ENCODE results near the gene BAD. TPM values are rescaled to one million over a fixed set of nuclear protein-coding genes. Genes with fewer than 3 reads are reported as not detected.
A peak's percentile ranks its signal among the peaks of the same experiment; 100 is the strongest.

BAD gene
- polyA plus RNA-seq, 1 donor (not counting 4 experiments of a cell fraction or from before 2014, with no cell fraction given), result 58.3 TPM

DNA sequence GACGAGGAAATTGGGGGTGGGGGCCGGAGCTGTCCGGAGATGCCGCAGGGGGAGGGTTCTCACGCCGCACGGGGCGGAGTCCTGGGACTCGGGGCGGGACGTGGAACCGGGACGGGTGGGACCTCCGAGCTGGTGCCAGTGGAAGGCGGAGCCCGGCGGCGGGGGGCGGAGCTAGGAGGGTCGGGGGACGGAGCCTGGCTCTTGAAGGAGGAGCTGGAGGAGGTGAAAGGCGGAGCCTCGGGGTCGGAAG, 43.3 kb downstream of the BAD start:
- Histone ChIP-seq H3K79me2 (ENCODE audit: control insufficient read depth, insufficient read depth, low read length) (peaks cover 25% of the 10 kb centered on the region), H3K9ac (ENCODE audit: control insufficient read depth, extremely low read depth, insufficient read depth, low read length) (peak overlapping the region; percentile 89), H3K27me3 (ENCODE audit: control insufficient read depth, extremely low read depth, insufficient read depth, low read length) (no peaks in the 10 kb centered on the region), H3K4me1 (ENCODE audit: control insufficient read depth, extremely low read depth, insufficient read depth, low read length) (peaks cover 44% of the 10 kb centered on the region), H4K20me1 (ENCODE audit: control insufficient read depth, extremely low read depth, insufficient read depth, low read length) (no peaks in the 10 kb centered on the region), H2AFZ (ENCODE audit: control insufficient read depth, low read length) (peak overlapping the region; percentile 65), H3K27ac (ENCODE audit: control insufficient read depth, insufficient read depth, low read length) (peak overlapping the region; percentile 98), H3K9me3 (ENCODE audit: control insufficient read depth, low read depth, low read length) (no peaks in the 10 kb centered on the region), H3K36me3 (ENCODE audit: control insufficient read depth in 2 of 2, extremely low read depth in 1 of 2, insufficient read depth in 2 of 2, low read length in 2 of 2) (peaks cover 14 to 30% of the 10 kb centered on the region in 2 experiments), H3K4me3 (ENCODE audit: control insufficient read depth in 2 of 3, extremely low read depth in 1 of 3, insufficient read depth in 2 of 3, low read depth in 1 of 3, low read length in 3 of 3) (peak overlapping the region; percentile 74 to 87 (median 79)), H3K4me2 (ENCODE audit: control insufficient read depth, extremely low read depth, insufficient read depth, low read depth, low read length) (peak overlapping the region; percentile 76), H3K9me1 (ENCODE audit: control insufficient read depth, extremely low read depth, insufficient read depth, low read length) (no peaks in the 10 kb centered on the region)
- DNase-seq (ENCODE audit: low read depth, low spot score) (peak; percentile 96), FAIRE-seq (no peak)
- TF ChIP-seq, protein P1, sequence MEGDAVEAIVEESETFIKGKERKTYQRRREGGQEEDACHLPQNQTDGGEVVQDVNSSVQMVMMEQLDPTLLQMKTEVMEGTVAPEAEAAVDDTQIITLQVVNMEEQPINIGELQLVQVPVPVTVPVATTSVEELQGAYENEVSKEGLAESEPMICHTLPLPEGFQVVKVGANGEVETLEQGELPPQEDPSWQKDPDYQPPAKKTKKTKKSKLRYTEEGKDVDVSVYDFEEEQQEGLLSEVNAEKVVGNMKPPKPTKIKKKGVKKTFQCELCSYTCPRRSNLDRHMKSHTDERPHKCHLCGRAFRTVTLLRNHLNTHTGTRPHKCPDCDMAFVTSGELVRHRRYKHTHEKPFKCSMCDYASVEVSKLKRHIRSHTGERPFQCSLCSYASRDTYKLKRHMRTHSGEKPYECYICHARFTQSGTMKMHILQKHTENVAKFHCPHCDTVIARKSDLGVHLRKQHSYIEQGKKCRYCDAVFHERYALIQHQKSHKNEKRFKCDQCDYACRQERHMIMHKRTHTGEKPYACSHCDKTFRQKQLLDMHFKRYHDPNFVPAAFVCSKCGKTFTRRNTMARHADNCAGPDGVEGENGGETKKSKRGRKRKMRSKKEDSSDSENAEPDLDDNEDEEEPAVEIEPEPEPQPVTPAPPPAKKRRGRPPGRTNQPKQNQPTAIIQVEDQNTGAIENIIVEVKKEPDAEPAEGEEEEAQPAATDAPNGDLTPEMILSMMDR (optimal IDR thresholded peaks at IDR 0.05 in 1 of 3, IDR thresholded peaks at IDR 0.05 in 1 of 3, conservative IDR thresholded peaks at IDR 0.05 in 1 of 3; ENCODE audit: extremely low read depth in 1 of 3, insufficient read depth in 2 of 3, low read length in 3 of 3), result no peak
- dilution Hi-C loops (cut with MboI; ENCODE audit: extremely low pct_ligation_motif_present, low sequenced_read_pairs), result no loop called here

DNA sequence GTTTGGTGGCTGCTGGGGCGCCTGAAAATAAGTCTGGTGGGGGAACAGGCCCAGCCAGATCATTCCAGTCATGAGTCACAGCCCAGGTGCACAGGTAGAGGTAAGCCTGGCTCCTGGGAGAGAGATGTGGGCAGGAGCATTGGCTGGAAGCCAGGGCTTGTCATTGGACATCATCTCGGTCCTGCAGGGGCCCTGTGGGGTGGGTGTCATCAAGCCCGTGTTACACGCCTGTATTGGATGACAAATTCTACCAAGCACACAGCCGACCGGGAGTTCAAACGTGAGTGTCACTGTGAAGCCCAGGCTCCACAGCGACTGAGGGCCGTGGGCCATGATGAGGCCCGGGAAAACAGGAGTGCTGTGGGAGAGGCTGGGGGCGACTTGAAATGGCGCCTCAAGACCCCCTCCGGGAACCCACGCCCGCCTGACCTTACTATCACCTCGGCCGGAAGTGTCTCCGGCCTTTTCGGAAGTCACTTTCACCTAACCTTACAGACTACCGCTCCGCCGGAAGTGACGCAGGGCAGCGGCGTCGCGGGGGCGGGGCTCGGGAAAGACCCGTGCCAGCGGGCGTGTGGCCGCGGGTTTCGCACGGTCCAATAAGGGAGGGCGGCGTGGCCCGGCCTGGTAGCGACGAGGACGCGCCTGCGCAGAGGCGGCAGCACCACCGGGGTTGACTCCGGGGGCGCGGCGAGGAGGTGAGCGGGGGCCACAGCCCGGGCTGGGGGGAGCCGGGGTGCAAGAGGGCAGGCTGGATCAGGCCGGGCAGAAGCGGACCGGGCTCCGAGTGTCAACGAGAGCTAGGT, 43.8 kb downstream of the BAD start, which contains the start of gene FKBP2:
Gene FKBP2, plus strand, starts transcription at position 661 of the 806 bp plus-strand sequence. CDS start 1,293 bp downstream, outside the sequence.
- H3K4me1 ChIP-seq (ENCODE audit: control insufficient read depth, extremely low read depth, insufficient read depth, low read length), result peaks cover 49% of the 10 kb centered on the region
- H4K20me1 ChIP-seq (ENCODE audit: control insufficient read depth, extremely low read depth, insufficient read depth, low read length), result no peaks in the 10 kb centered on the region
- no peaks in the 10 kb centered on the region for H3K9me3 ChIP-seq (ENCODE audit: control insufficient read depth, low read depth, low read length)
- peak within 1 kb of the TSS; percentile 65 for H2AFZ ChIP-seq (ENCODE audit: control insufficient read depth, low read length)
- peak; percentile 99 for DNase-seq (ENCODE audit: low read depth, low spot score)
- H3K9me1 ChIP-seq (ENCODE audit: control insufficient read depth, extremely low read depth, insufficient read depth, low read length), result no peaks in the 10 kb centered on the region
- dilution Hi-C loops (cut with MboI; ENCODE audit: extremely low pct_ligation_motif_present, low sequenced_read_pairs), result no loop called here
- H3K36me3 ChIP-seq (ENCODE audit: control insufficient read depth in 2 of 2, extremely low read depth in 1 of 2, insufficient read depth in 2 of 2, low read length in 2 of 2), result peaks cover 14 to 32% of the 10 kb centered on the region in 2 experiments
- H3K27me3 ChIP-seq (ENCODE audit: control insufficient read depth, extremely low read depth, insufficient read depth, low read length), result no peaks in the 10 kb centered on the region
- H3K4me2 ChIP-seq (ENCODE audit: control insufficient read depth, extremely low read depth, insufficient read depth, low read depth, low read length), result peak within 1 kb of the TSS; percentile 76
- TF ChIP-seq EZH2 (IDR thresholded peaks at IDR 0.05; ENCODE audit: low read length), result no peak
- TF ChIP-seq, protein P1 (optimal IDR thresholded peaks at IDR 0.05 in 1 of 3, IDR thresholded peaks at IDR 0.05 in 1 of 3, conservative IDR thresholded peaks at IDR 0.05 in 1 of 3; ENCODE audit: extremely low read depth in 1 of 3, insufficient read depth in 2 of 3, low read length in 3 of 3), result no peak
- H3K79me2 ChIP-seq (ENCODE audit: control insufficient read depth, insufficient read depth, low read length), result peaks cover 20% of the 10 kb centered on the region
- FAIRE-seq, result peak; percentile 86
- H3K9ac ChIP-seq (ENCODE audit: control insufficient read depth, extremely low read depth, insufficient read depth, low read length), result peak within 1 kb of the TSS; percentile 89
- peak within 1 kb of the TSS; percentile 74 to 87 (median 82) for H3K4me3 ChIP-seq (ENCODE audit: control insufficient read depth in 2 of 3, extremely low read depth in 1 of 3, insufficient read depth in 2 of 3, low read depth in 1 of 3, low read length in 3 of 3)
- peak within 1 kb of the TSS; percentile 98 for H3K27ac ChIP-seq (ENCODE audit: control insufficient read depth, insufficient read depth, low read length)

All from keratinocyte (primary cell).